ENCODE measurements around the gene SURF2.

The SURF2 gene

DNA sequence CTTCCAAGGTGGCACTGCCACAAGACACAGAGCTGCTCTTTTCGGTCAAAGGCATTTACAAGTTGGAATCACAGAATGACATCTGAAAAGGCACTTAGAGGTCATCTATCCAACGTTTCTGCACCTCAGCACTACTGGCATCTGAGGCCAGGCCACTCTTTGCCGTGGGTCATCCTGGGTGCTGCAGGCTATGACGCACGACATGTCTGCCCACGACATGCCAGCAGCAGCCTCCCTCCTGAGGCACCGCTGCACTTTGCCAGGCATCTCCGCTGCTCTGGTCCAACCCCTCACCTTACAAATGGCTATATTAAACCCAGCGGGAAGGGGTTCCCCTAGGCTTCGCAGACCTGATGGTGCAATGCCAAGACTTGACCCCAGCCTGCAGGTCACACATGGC, 11.4 kb downstream of the SURF2 start:
- Mint-ChIP-seq H3K27me3 (ENCODE audit: low read depth) (no peaks in the 10 kb centered on the region), H3K9me3 (no peaks in the 10 kb centered on the region), H3K4me3 (no peak overlapping the region), H3K4me1 (peaks cover 58% of the 10 kb centered on the region), H3K36me3 (ENCODE audit: low read depth) (peaks cover 50% of the 10 kb centered on the region), H3K27ac (no peak overlapping the region)
- TF ChIP-seq, protein P1, sequence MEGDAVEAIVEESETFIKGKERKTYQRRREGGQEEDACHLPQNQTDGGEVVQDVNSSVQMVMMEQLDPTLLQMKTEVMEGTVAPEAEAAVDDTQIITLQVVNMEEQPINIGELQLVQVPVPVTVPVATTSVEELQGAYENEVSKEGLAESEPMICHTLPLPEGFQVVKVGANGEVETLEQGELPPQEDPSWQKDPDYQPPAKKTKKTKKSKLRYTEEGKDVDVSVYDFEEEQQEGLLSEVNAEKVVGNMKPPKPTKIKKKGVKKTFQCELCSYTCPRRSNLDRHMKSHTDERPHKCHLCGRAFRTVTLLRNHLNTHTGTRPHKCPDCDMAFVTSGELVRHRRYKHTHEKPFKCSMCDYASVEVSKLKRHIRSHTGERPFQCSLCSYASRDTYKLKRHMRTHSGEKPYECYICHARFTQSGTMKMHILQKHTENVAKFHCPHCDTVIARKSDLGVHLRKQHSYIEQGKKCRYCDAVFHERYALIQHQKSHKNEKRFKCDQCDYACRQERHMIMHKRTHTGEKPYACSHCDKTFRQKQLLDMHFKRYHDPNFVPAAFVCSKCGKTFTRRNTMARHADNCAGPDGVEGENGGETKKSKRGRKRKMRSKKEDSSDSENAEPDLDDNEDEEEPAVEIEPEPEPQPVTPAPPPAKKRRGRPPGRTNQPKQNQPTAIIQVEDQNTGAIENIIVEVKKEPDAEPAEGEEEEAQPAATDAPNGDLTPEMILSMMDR (IDR thresholded peaks at IDR 0.05; ENCODE audit: unreplicated experiment in 3 of 3), result no peak

DNA sequence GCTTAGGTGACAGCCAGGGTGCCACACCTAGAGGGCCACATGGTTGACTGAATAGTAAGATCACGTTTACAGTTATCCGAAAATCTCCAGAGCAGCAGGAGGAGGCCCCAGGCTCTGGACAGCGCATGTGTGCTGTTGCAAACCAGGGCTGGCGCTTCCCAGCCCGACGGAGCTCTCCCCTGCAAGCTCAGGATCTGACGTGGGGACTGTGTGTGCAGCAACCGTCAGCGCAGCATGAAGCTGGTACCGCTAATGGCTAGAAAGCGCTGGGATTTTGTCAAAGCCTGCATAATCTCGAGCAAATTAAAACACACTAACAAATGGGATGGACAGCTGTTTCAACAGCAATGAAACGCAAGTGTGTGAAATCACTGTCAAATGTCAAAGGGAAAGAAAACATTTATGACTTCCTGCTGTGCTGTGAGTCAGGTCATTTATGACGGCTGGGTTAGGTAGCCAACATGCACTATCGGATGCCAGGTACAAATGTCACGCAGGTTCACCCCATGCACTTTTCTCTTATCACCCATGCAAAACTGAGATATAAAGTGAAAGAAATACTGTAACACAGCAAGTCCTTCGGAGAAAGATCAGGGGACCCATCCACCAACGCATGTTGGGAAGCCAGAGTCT, 12.0 kb downstream of the SURF2 start:
- Mint-ChIP-seq H3K9me3 (no peaks in the 10 kb centered on the region), H3K27me3 (ENCODE audit: low read depth) (no peaks in the 10 kb centered on the region), H3K4me1 (peaks cover 54% of the 10 kb centered on the region), H3K27ac (peak overlapping the region; percentile 21 to 26 (median 23)), H3K36me3 (ENCODE audit: low read depth) (peaks cover 45% of the 10 kb centered on the region), H3K4me3 (peak overlapping the region in 1 of 3 experiments; percentile 37)
- TF ChIP-seq, protein P1 (IDR thresholded peaks at IDR 0.05; ENCODE audit: unreplicated experiment in 3 of 3), result no peak

DNA sequence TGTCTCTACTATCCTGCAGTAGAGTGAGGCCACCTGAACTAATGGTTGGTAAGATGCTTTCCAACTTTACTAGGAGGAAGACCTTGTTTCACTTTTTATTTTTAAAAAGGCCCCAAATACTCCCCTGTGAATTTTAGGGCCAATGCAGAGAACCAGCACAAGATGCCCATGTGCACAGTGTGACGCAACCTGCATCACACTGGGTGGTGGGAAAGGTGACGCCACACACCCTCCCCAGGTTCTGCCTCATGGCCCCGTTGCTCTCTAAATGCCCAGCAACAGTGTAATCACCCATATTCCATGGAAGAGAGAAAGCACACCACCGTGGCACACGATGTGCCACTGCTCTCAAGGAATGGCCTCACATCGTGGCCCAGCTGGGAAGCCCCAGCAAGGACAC, 13.1 kb downstream of the SURF2 start:
- Mint-ChIP-seq H3K27me3 (ENCODE audit: low read depth) (no peaks in the 10 kb centered on the region), H3K4me1 (peaks cover 49% of the 10 kb centered on the region), H3K9me3 (no peaks in the 10 kb centered on the region), H3K27ac (no peak overlapping the region), H3K36me3 (ENCODE audit: low read depth) (peaks cover 35% of the 10 kb centered on the region), H3K4me3 (no peak overlapping the region)
- TF ChIP-seq, protein P1 (IDR thresholded peaks at IDR 0.05; ENCODE audit: unreplicated experiment in 3 of 3), result no peak

DNA sequence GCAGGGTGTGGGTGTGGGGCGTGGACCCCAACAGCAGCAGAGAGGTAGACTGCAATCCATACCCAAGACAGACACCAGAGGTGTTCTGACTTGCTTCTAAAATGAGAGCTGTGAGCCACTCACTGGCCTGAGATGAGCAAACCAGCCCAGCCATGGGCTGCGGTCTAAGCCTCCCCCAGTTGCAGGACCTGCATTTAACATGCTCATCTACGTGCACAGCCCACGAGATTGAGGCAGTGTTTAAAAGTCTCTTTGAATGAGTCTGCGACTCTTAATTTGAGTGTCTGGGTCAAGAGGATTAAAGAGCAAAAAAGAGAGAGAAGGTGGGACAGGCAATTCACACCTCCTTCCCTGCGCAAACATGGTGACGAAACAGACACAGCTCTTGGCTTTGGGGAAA, 13.6 kb downstream of the SURF2 start:
- Mint-ChIP-seq H3K9me3 (no peaks in the 10 kb centered on the region), H3K27me3 (ENCODE audit: low read depth) (no peaks in the 10 kb centered on the region), H3K36me3 (ENCODE audit: low read depth) (peaks cover 38% of the 10 kb centered on the region), H3K27ac (no peak overlapping the region), H3K4me3 (no peak overlapping the region), H3K4me1 (peaks cover 54% of the 10 kb centered on the region)
- TF ChIP-seq, protein P1 (IDR thresholded peaks at IDR 0.05; ENCODE audit: unreplicated experiment in 3 of 3), result no peak

DNA sequence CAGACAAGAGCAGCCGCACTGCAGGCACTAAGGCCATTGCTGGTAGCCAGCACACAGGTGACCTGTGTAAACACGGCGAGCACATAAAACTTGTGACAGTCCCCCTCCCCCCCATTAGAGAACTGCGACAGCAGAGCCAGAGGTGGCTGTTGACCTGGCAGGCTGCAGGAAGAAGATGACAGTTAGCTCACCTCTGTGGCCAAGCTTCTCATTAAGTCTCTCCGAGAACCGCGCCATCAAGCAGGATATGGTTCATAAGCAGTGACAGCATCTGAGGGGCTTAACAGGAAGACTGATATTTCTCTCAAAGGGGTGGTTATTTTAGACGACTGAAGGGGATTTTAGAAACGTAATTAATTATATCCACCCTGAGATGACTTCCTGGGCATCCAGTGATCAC, 14.3 kb downstream of the SURF2 start:
- Mint-ChIP-seq H3K27me3 (ENCODE audit: low read depth) (no peaks in the 10 kb centered on the region), H3K4me3 (peak overlapping the region in 1 of 3 experiments; percentile 32), H3K27ac (no peak overlapping the region), H3K4me1 (peaks cover 57% of the 10 kb centered on the region), H3K36me3 (ENCODE audit: low read depth) (peaks cover 34% of the 10 kb centered on the region), H3K9me3 (no peaks in the 10 kb centered on the region)
- TF ChIP-seq, protein P1 (IDR thresholded peaks at IDR 0.05; ENCODE audit: unreplicated experiment in 3 of 3), result no peak

DNA sequence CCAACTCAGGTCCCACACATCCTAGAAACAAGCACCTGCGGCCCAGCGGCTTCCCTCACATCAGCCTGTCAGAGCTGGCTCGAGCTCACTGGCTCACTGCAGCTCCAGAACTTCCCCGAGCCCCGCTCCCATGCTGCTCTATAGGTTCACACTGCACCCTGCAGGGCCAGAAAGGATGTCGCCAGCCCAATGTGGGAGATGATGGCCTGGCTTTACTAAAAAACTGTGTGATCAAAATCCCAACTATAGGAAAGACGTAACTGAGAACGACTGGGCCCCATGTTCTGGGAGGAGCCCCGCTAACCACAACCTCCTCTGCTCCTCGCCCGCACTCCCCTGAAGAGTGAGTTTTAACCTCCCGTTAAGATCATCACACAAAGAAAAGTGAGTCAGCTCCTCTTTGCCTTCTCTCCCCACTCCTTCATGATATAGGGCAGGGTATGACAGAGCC, 14.9 kb downstream of the SURF2 start:
- peak overlapping the region in 2 of 3 experiments; percentile 4 to 26 for H3K27ac Mint-ChIP-seq
- TF ChIP-seq, protein P1 (IDR thresholded peaks at IDR 0.05; ENCODE audit: unreplicated experiment in 3 of 3), result no peak
- H3K36me3 Mint-ChIP-seq (ENCODE audit: low read depth), result peaks cover 28% of the 10 kb centered on the region
- peaks cover 57% of the 10 kb centered on the region for H3K4me1 Mint-ChIP-seq
- H3K27me3 Mint-ChIP-seq (ENCODE audit: low read depth), result no peaks in the 10 kb centered on the region
- no peaks in the 10 kb centered on the region for H3K9me3 Mint-ChIP-seq
- peak overlapping the region in 1 of 3 experiments; percentile 27 for H3K4me3 Mint-ChIP-seq

Measured in nephron (organoid).